ENCODE data around the gene KRTAP10-2.

DNA sequence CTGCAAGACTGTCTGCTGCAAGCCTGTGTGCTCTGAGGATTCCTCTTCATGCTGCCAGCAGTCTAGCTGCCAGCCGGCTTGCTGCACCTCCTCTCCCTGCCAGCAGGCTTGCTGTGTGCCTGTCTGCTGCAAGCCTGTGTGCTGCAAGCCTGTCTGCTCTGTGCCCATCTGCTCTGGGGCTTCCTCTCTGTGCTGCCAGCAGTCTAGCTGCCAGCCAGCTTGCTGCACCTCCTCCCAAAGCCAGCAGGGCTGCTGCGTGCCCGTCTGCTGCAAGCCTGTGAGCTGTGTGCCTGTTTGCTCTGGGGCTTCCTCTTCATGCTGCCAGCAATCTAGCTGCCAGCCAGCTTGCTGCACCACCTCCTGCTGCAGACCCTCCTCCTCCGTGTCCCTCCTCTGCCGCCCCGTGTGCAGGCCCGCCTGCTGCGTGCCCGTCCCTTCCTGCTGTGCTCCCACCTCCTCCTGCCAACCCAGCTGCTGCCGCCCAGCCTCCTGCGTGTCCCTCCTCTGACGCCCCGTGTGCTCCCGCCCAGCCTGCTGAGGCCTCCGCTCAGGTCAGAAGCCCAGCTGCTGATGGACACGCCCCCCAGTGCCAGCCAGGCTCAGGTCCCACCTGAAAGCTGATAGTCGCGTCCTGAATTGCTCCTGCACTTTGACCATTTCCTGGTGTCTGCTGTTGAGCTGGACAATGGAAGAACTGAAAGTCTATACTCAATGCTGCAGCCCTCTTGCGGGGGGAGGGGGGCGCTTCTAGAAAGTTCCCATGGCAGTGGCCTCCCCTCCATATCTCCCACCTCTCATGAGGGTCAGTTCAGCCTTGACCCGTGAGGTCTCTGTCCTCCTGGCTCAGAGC is 23.4 kb upstream of the KRTAP10-2 start:
- TF ChIP-seq, protein P1, sequence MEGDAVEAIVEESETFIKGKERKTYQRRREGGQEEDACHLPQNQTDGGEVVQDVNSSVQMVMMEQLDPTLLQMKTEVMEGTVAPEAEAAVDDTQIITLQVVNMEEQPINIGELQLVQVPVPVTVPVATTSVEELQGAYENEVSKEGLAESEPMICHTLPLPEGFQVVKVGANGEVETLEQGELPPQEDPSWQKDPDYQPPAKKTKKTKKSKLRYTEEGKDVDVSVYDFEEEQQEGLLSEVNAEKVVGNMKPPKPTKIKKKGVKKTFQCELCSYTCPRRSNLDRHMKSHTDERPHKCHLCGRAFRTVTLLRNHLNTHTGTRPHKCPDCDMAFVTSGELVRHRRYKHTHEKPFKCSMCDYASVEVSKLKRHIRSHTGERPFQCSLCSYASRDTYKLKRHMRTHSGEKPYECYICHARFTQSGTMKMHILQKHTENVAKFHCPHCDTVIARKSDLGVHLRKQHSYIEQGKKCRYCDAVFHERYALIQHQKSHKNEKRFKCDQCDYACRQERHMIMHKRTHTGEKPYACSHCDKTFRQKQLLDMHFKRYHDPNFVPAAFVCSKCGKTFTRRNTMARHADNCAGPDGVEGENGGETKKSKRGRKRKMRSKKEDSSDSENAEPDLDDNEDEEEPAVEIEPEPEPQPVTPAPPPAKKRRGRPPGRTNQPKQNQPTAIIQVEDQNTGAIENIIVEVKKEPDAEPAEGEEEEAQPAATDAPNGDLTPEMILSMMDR (IDR thresholded peaks at IDR 0.05): no peak
- TF ChIP-seq POLR2AphosphoS5 (IDR thresholded peaks at IDR 0.05): no peak

Data from breast epithelium (tissue), 3 donors.